Peyer's patch (tissue), 4 donors: ENCODE measurements around the gene INPP5A.

Experiments
- CTCF ChIP-seq, 6 experiments: fragments of 450-650 bp in 4 of 6; fragments of 200-600 bp in 2 of 6; sonication (generic) in 1 of 6; IDR thresholded peaks; one replicate each; pipeline ENCODE4 v1.5.1; 2017 to 2019; ENCODE audit warnings: antibody characterized with exemption in 6 of 6, mild to moderate bottlenecking in 3 of 6, moderate library complexity in 1 of 6
- POLR2A ChIP-seq, 2 donors: fragments of 450-650 bp; IDR thresholded peaks; one replicate each; pipeline ENCODE4 v1.5.1; 2017; ENCODE audit warnings: antibody characterized with exemption in 2 of 2, mild to moderate bottlenecking in 2 of 2, moderate library complexity in 2 of 2

GRCh38 chr10:132645630-132646442 lies 108.2 kb downstream of the INPP5A start:
- TF ChIP-seq CTCF (IDR thresholded peaks at IDR 0.05) (no peak), POLR2A (IDR thresholded peaks at IDR 0.05) (no peak)
